Endothelial cell of umbilical vein (primary cell): ENCODE results near the gene RYR2. TPM values are rescaled to one million over a fixed set of nuclear protein-coding genes. Genes with fewer than 3 reads are reported as not detected.

Experiments
- BruUV-seq: library from RNA; stranded (reverse); fragments of 400-500 nt; replicated peaks from 2 replicates; lab custom pipeline; 2021; lab: Mats Ljungman, UMichigan
- CTCF ChIA-PET: fragments of 300-600, 350-600 bp; sonication (Branson Sonifier 250); formaldehyde crosslinking; loops from one replicate; lab custom pipeline; 2021; ENCODE audit warnings: antibody characterized with exemption, inconsistent platforms; lab: Charles Lee
- POLR2A ChIA-PET: fragments of 300-600, 350-600 bp; sonication (Branson Sonifier 250); formaldehyde crosslinking; loops from one replicate; lab custom pipeline; 2021; ENCODE audit warnings: antibody characterized with exemption, inconsistent platforms; lab: Charles Lee
- DNase-seq: peaks from one replicate; pipeline ENCODE4 v3.0.0-alpha.2; 2011; ENCODE audit warnings: low read depth, low spot score
- FAIRE-seq: peaks from 2 replicates; lab custom pipeline; 2011; peaks lifted over from hg19 to GRCh38; lab: Jason Lieb, UNC
- H2AFZ ChIP-seq: 2 replicates; pipeline ENCODE4 v1.6.0; 2012; ENCODE audit warnings: low read depth, low read length, control low read depth, inconsistent platforms
- H3K27ac ChIP-seq: 2 replicates; pipeline ENCODE4 v1.5.1; 2011; ENCODE audit warnings: low read depth, mild to moderate bottlenecking, control low read depth, low read length, moderate library complexity; ENCODE audit not compliant: insufficient read depth
- H3K27me3 ChIP-seq, 2 experiments: 2 replicates each; pipeline versions ENCODE4 v1.6.0 to v1.6.1; 2011; ENCODE audit warnings: low read length in 2 of 2, mixed read lengths in 1 of 2; ENCODE audit not compliant: control insufficient read depth in 2 of 2, insufficient read depth in 2 of 2
- H3K36me3 ChIP-seq, 2 experiments: 2 replicates in 1 of 2; 3 replicates in 1 of 2; pipeline ENCODE4 v1.5.1; 2011; ENCODE audit warnings: low read length in 2 of 2, mild to moderate bottlenecking in 1 of 2, moderate library complexity in 1 of 2; ENCODE audit not compliant: control insufficient read depth in 2 of 2, insufficient read depth in 2 of 2; ENCODE audit errors: extremely low read depth in 1 of 2
- H3K4me1 ChIP-seq: 3 replicates; pipeline ENCODE4 v1.5.1; 2011; ENCODE audit warnings: mild to moderate bottlenecking, low read length; ENCODE audit not compliant: control insufficient read depth, insufficient read depth; ENCODE audit errors: extremely low read depth
- H3K4me2 ChIP-seq: 2 replicates; pipeline ENCODE4 v1.6.1; 2011; ENCODE audit warnings: low read length, control low read depth, mixed read lengths; ENCODE audit not compliant: insufficient read depth
- H3K4me3 ChIP-seq, 3 experiments: fragments of 200-600 bp in 1 of 3; sonication (generic), shearing (Covaris generic) in 1 of 3; replicated peaks in 1 of 3; 2 replicates each; pipeline ENCODE4 v1.5.1; 2011 to 2016; ENCODE audit warnings: control low read depth in 3 of 3, low read length in 3 of 3, mild to moderate bottlenecking in 2 of 3, inconsistent platforms in 1 of 3, low read depth in 1 of 3, moderate library complexity in 1 of 3; ENCODE audit not compliant: insufficient read depth in 1 of 3
- H3K79me2 ChIP-seq: 2 replicates; pipeline ENCODE4 v1.6.0; 2012; ENCODE audit warnings: low read length, inconsistent platforms; ENCODE audit not compliant: control insufficient read depth, insufficient read depth
- H3K9ac ChIP-seq: replicated peaks from 2 replicates; pipeline ENCODE3; 2011; ENCODE audit warnings: low read length, control low read depth; ENCODE audit not compliant: insufficient read depth; ENCODE audit errors: extremely low read depth
- H3K9me1 ChIP-seq: replicated peaks from 3 replicates; pipeline ENCODE4 v1.6.0; 2011; ENCODE audit warnings: mild to moderate bottlenecking, low read length; ENCODE audit not compliant: control insufficient read depth, insufficient read depth; ENCODE audit errors: extremely low read depth
- H3K9me3 ChIP-seq: replicated peaks from 2 replicates; pipeline ENCODE4 v1.5.1; 2012; ENCODE audit warnings: low read length, inconsistent platforms; ENCODE audit not compliant: control insufficient read depth, insufficient read depth
- H4K20me1 ChIP-seq: replicated peaks from 2 replicates; pipeline ENCODE3; 2011; ENCODE audit warnings: mild to moderate bottlenecking, low read length; ENCODE audit not compliant: control insufficient read depth, insufficient read depth; ENCODE audit errors: extremely low read depth
- CTCF ChIP-seq, 2 donors: IDR thresholded peaks; 1 replicate in 1 of 2; 2 replicates in 1 of 2; pipeline ENCODE4 v1.5.1; 2011; ENCODE audit warnings: low read length in 2 of 2, mild to moderate bottlenecking in 2 of 2, moderate library complexity in 2 of 2, control low read depth in 1 of 2, inconsistent platforms in 1 of 2, low read depth in 1 of 2; ENCODE audit not compliant: insufficient read depth in 1 of 2; ENCODE audit errors: extremely low read depth in 1 of 2
- EZH2 ChIP-seq: IDR thresholded peaks from 2 replicates; pipeline ENCODE4 v1.6.1; 2012; ENCODE audit warnings: borderline replicate concordance, low read depth, mild to moderate bottlenecking, moderate library complexity, low read length, inconsistent platforms; ENCODE audit not compliant: severe bottlenecking
- FOS ChIP-seq: IDR thresholded peaks from 2 replicates; pipeline ENCODE4 v1.6.1; 2011; ENCODE audit warnings: mild to moderate bottlenecking, low read length, moderate library complexity, borderline replicate concordance; ENCODE audit not compliant: insufficient read depth
- GATA2 ChIP-seq: IDR thresholded peaks from 2 replicates; pipeline ENCODE4 v1.7.0; 2011; ENCODE audit warnings: low read depth, mild to moderate bottlenecking, moderate library complexity, mixed read lengths, low read length; ENCODE audit not compliant: insufficient read length, insufficient read depth
- JUN ChIP-seq: IDR thresholded peaks from 2 replicates; pipeline ENCODE4 v1.6.1; 2011; ENCODE audit warnings: borderline replicate concordance, low read depth; ENCODE audit not compliant: insufficient read length, insufficient read depth
- MAX ChIP-seq: IDR thresholded peaks from 2 replicates; pipeline ENCODE4 v1.6.1; 2011; ENCODE audit not compliant: insufficient read depth, insufficient read length
- POLR2A ChIP-seq: IDR thresholded peaks from 2 replicates; pipeline ENCODE4 v1.6.1; 2012; ENCODE audit warnings: low read depth, mild to moderate bottlenecking, control low read depth, low read length
- POLR2AphosphoS5 ChIP-seq: IDR thresholded peaks from 2 replicates; pipeline ENCODE4 v1.6.1; 2012; ENCODE audit warnings: low read depth, mild to moderate bottlenecking, control low read depth, low read length, moderate library complexity; ENCODE audit not compliant: insufficient read depth
- dilution Hi-C: fragments of 300-500 bp; cut with MboI; formaldehyde crosslinking; loops from one replicate; pipeline ENCODE4 v1.15.0; 2019; ENCODE audit warnings: low sequenced_read_pairs; ENCODE audit not compliant: extremely low pct_ligation_motif_present
- intact Hi-C: fragments of 100-400 bp; cut with micrococcal nuclease; formaldehyde crosslinking; loops from one replicate; pipeline ENCODE4 v1.10.0; 2022
- polyA plus RNA-seq, 4 experiments: library from polyadenylated mRNA; depleted of rRNA in 3 of 4; stranded (reverse) in 3 of 4; unstranded in 1 of 4; fragments of >200 nt; gene quantifications; 2 replicates each; pipeline versions ENCODE4 v1.2.1 to v1.2.3, GENCODE V29; 2011 to 2012; ENCODE audit warnings: missing spikeins in 1 of 4
- total RNA-seq: library from RNA; stranded (reverse); gene quantifications from 2 replicates; pipeline ENCODE4 v1.2.3, GENCODE V29; 2021

The RYR2 gene
- total and polyA plus RNA-seq, 2 donors (not counting 3 experiments of a cell fraction or from before 2014, with no cell fraction given): not detected

- Histone ChIP-seq H3K27ac (no peak overlapping the region), H3K9me1 (no peaks in the 10 kb centered on the region), H3K4me1 (no peaks in the 10 kb centered on the region), H3K4me3 (no peak overlapping the region), H3K79me2 (no peaks in the 10 kb centered on the region), H3K4me2 (no peak overlapping the region), H2AFZ (no peak overlapping the region), H3K27me3 (no peaks in the 10 kb centered on the region), H3K9ac (no peak overlapping the region), H4K20me1 (no peaks in the 10 kb centered on the region), H3K9me3 (no peaks in the 10 kb centered on the region), H3K36me3 (no peaks in the 10 kb centered on the region)
- FAIRE-seq (no peak), DNase-seq (no peak)
- ChIA-PET CTCF (no interaction called here), POLR2A (no interaction called here)
- no TSS peak for BruUV-seq
- TF ChIP-seq POLR2AphosphoS5 (no peak), EZH2 (no peak), CTCF (IDR thresholded peaks at IDR 0.05; ENCODE audit: extremely low read depth in 1 of 2, insufficient read depth in 1 of 2, low read depth in 1 of 2, low read length in 2 of 2) (no peak), FOS (no peak), POLR2A (no peak), GATA2 (no peak), MAX (no peak), JUN (no peak)
- dilution Hi-C loops: no loop called here
- intact Hi-C loops: no loop called here
These were observed 354.4 kb downstream of the RYR2 start for GRCh38 chr1:237396426-237396825.
